HEK293 (cell line): Measurements from ENCODE around the gene LMCD1.

Experiments used
- CTCF ChIA-PET: fragments of 350-600 bp; formaldehyde crosslinking; extraction: SDS; loops from one replicate; lab custom pipeline; 2021; ENCODE audit warnings: antibody characterized with exemption; lab: Yijun Ruan, JAX
- POLR2A ChIA-PET: fragments of 300-600 bp; formaldehyde crosslinking; extraction: SDS; loops from one replicate; lab custom pipeline; 2020; ENCODE audit warnings: antibody characterized with exemption, inconsistent platforms; lab: Yijun Ruan, JAX
- H3K27ac ChIP-seq: fragments of 200-500 bp; sonication (Bioruptor generic); 2 replicates; pipeline ENCODE4 v1.5.1; 2014; ENCODE audit warnings: low read depth, low read length, control low read depth, inconsistent platforms; ENCODE audit errors: extremely low read depth
- H3K36me3 ChIP-seq, 2 experiments: fragments of 200-500 bp in 1 of 2; sonication (Bioruptor generic) in 1 of 2; 1 replicate in 1 of 2; 2 replicates in 1 of 2; pipeline ENCODE4 v1.5.1; 2014 to 2017; ENCODE audit warnings: inconsistent platforms in 2 of 2, low read length in 2 of 2; ENCODE audit not compliant: control insufficient read depth in 2 of 2, insufficient read depth in 1 of 2
- H3K4me1 ChIP-seq: fragments of 200-500 bp; sonication (Bioruptor generic); 2 replicates; pipeline ENCODE4 v1.5.1; 2014; ENCODE audit warnings: mild to moderate bottlenecking, low read length, inconsistent platforms; ENCODE audit not compliant: control insufficient read depth, insufficient read depth
- H3K4me3 ChIP-seq: 2 replicates; pipeline ENCODE4 v1.5.1; 2011; ENCODE audit warnings: low read depth, mild to moderate bottlenecking, control low read depth, low read length, moderate library complexity
- H3K9me3 ChIP-seq: fragments of 200-500 bp; sonication (Bioruptor generic); 2 replicates; pipeline ENCODE4 v1.5.1; 2014; ENCODE audit warnings: low read depth, low read length, inconsistent platforms; ENCODE audit not compliant: control insufficient read depth, insufficient read depth
- GLI2 ChIP-seq: fragments of 450-650 bp; formaldehyde crosslinking; IDR thresholded peaks from 2 replicates; pipeline ENCODE4; 2017; ENCODE audit warnings: missing biosample characterization, missing genetic modification characterization, low read depth, borderline replicate concordance
- KLF7 ChIP-seq: fragments of 450-650 bp; formaldehyde crosslinking; IDR thresholded peaks from 2 replicates; pipeline ENCODE4 v1.5.1; 2016; ENCODE audit warnings: missing biosample characterization, missing genetic modification characterization, borderline replicate concordance
- SETDB1 ChIP-seq: IDR thresholded peaks from one replicate; pipeline ENCODE4 v1.6.1; 2017; ENCODE audit warnings: mild to moderate bottlenecking, low read length, moderate library complexity, mixed read lengths; ENCODE audit not compliant: insufficient read length
- YY1 ChIP-seq: fragments of 450-650 bp; formaldehyde crosslinking; IDR thresholded peaks from 2 replicates; pipeline ENCODE4 v1.5.1; 2018; ENCODE audit warnings: missing biosample characterization, missing genetic modification characterization
- ZBTB20 ChIP-seq: fragments of 450-650 bp; formaldehyde crosslinking; IDR thresholded peaks from 2 replicates; pipeline ENCODE4 v1.5.1; 2016; ENCODE audit warnings: missing biosample characterization, missing genetic modification characterization
- ZBTB7A ChIP-seq: fragments of 450-650 bp; formaldehyde crosslinking; IDR thresholded peaks from 2 replicates; pipeline ENCODE4 v1.5.1; 2016; ENCODE audit warnings: low read depth, missing biosample characterization, missing genetic modification characterization
- ZFP37 ChIP-seq: fragments of 450-650 bp; formaldehyde crosslinking; IDR thresholded peaks from 2 replicates; pipeline ENCODE4 v1.5.1; 2016; ENCODE audit warnings: missing biosample characterization, missing genetic modification characterization
- ZNF140 ChIP-seq: fragments of 450-650 bp; formaldehyde crosslinking; IDR thresholded peaks from 2 replicates; pipeline ENCODE4 v1.5.1; 2016; ENCODE audit warnings: missing biosample characterization, missing genetic modification characterization
- ZNF148 ChIP-seq: fragments of 450-650 bp; formaldehyde crosslinking; IDR thresholded peaks from 2 replicates; pipeline ENCODE4 v1.5.0; 2017; ENCODE audit warnings: missing biosample characterization, missing genetic modification characterization, borderline replicate concordance
- ZNF239 ChIP-seq: fragments of 450-650 bp; formaldehyde crosslinking; IDR thresholded peaks from 2 replicates; pipeline ENCODE4 v1.5.1; 2016; ENCODE audit warnings: missing biosample characterization, missing genetic modification characterization
- ZNF423 ChIP-seq: fragments of 450-650 bp; formaldehyde crosslinking; IDR thresholded peaks from 2 replicates; pipeline ENCODE4 v1.5.1; 2016; ENCODE audit warnings: missing biosample characterization, missing genetic modification characterization
- ZNF426 ChIP-seq: fragments of 450-650 bp; formaldehyde crosslinking; IDR thresholded peaks from 2 replicates; pipeline ENCODE4 v1.5.1; 2017; ENCODE audit warnings: missing biosample characterization, missing genetic modification characterization, mild to moderate bottlenecking, inconsistent platforms, moderate library complexity
- ZNF449 ChIP-seq: fragments of 450-650 bp; formaldehyde crosslinking; IDR thresholded peaks from 2 replicates; pipeline ENCODE4 v1.5.1; 2017; ENCODE audit warnings: missing biosample characterization, mild to moderate bottlenecking, missing genetic modification characterization, moderate library complexity
- ZNF548 ChIP-seq: fragments of 450-650 bp; formaldehyde crosslinking; IDR thresholded peaks from 2 replicates; pipeline ENCODE4 v1.5.1; 2016; ENCODE audit warnings: missing biosample characterization, missing genetic modification characterization
- ZNF600 ChIP-seq: fragments of 450-650 bp; formaldehyde crosslinking; IDR thresholded peaks from 2 replicates; pipeline ENCODE4 v1.5.1; 2016; ENCODE audit warnings: missing biosample characterization, missing genetic modification characterization
- ZNF626 ChIP-seq: fragments of 450-650 bp; sonication (Bioruptor Pico); formaldehyde crosslinking; IDR thresholded peaks from 2 replicates; pipeline ENCODE4 v1.5.1; 2018; ENCODE audit warnings: missing biosample characterization, missing genetic modification characterization, inconsistent platforms
- ZNF677 ChIP-seq: fragments of 450-650 bp; IDR thresholded peaks from 2 replicates; pipeline ENCODE4 v1.5.0; 2018; ENCODE audit warnings: missing biosample characterization, mild to moderate bottlenecking, missing genetic modification characterization, moderate library complexity
- ZNF830 ChIP-seq: fragments of 450-650 bp; IDR thresholded peaks from 2 replicates; pipeline ENCODE4 v1.5.0; 2018; ENCODE audit warnings: missing biosample characterization, missing genetic modification characterization, low read depth, mild to moderate bottlenecking, moderate library complexity
- ZSCAN23 ChIP-seq: fragments of 450-650 bp; formaldehyde crosslinking; IDR thresholded peaks from 2 replicates; pipeline ENCODE4 v1.5.1; 2016; ENCODE audit warnings: missing biosample characterization, missing genetic modification characterization
- ZSCAN4 ChIP-seq: fragments of 450-650 bp; formaldehyde crosslinking; IDR thresholded peaks from 2 replicates; pipeline ENCODE4 v1.5.1; 2017; ENCODE audit warnings: missing biosample characterization, missing genetic modification characterization

The LMCD1 gene

GRCh38 chr3:8552223-8552762 is 50.7 kb downstream of the LMCD1 start:
- H3K4me1 ChIP-seq, result peaks cover 11% of the 10 kb centered on the region
- peaks cover 0 to 45% of the 10 kb centered on the region in 2 experiments; a peak in 2 of 3 replicates for H3K36me3 ChIP-seq
- POLR2A ChIA-PET, result no interaction called here
- no peak for TF ChIP-seq ZBTB7A (tag by site-specific recombination)
- TF ChIP-seq ZNF239 (tag by site-specific recombination), result peak; percentile 71; the same call in 1 of the 2 replicates
- TF ChIP-seq, all 188 proteins: peak for 1
- H3K27ac ChIP-seq, result no peak overlapping the region
- H3K4me3 ChIP-seq, result no peak overlapping the region
- H3K9me3 ChIP-seq, result no peaks in the 10 kb centered on the region
- CTCF ChIA-PET, result no interaction called here

GRCh38 chr3:8553405-8553804 is 51.8 kb downstream of the LMCD1 start:
- no peak overlapping the region for H3K27ac ChIP-seq
- TF ChIP-seq ZNF600 (tag by site-specific recombination) (no peak), YY1 (tag by site-specific recombination) (no peak), ZNF626 (tag by site-specific recombination) (no peak), ZSCAN4 (no peak), KLF7 (no peak), SETDB1 (no peak), ZNF423 (tag by site-specific recombination) (no peak), ZNF426 (no peak), GLI2 (tag by site-specific recombination) (no peak), ZNF830 (tag by site-specific recombination) (no peak), ZBTB20 (no peak), ZFP37 (tag by site-specific recombination) (no peak), ZNF449 (tag by site-specific recombination) (no peak), ZSCAN23 (no peak), ZNF148 (tag by site-specific recombination) (no peak), ZNF677 (tag by site-specific recombination) (no peak), ZNF548 (tag by site-specific recombination) (no peak), ZNF140 (tag by site-specific recombination) (no peak)
- CTCF ChIA-PET, result no interaction called here
- H3K4me3 ChIP-seq, result no peak overlapping the region
- H3K36me3 ChIP-seq, result peaks cover 0 to 42% of the 10 kb centered on the region in 2 experiments; a peak in 2 of 3 replicates
- POLR2A ChIA-PET, result no interaction called here
- H3K9me3 ChIP-seq, result no peaks in the 10 kb centered on the region
- peaks cover 11% of the 10 kb centered on the region for H3K4me1 ChIP-seq
